GM12892 (cell line): ENCODE results near the gene TMEM54.

Source experiments
- POLR2A ChIP-seq: IDR thresholded peaks from 2 replicates; pipeline ENCODE4 v1.6.1; 2011; ENCODE audit warnings: low read depth, low read length, control low read depth
- POLR2AphosphoS5 ChIP-seq: IDR thresholded peaks from 2 replicates; pipeline ENCODE4 v1.6.1; 2011; ENCODE audit warnings: low read depth, low read length, control low read depth
- TAF1 ChIP-seq: IDR thresholded peaks from 2 replicates; pipeline ENCODE4 v1.6.1; 2011; ENCODE audit warnings: low read depth, mild to moderate bottlenecking, control low read depth, low read length, borderline replicate concordance

DNA sequence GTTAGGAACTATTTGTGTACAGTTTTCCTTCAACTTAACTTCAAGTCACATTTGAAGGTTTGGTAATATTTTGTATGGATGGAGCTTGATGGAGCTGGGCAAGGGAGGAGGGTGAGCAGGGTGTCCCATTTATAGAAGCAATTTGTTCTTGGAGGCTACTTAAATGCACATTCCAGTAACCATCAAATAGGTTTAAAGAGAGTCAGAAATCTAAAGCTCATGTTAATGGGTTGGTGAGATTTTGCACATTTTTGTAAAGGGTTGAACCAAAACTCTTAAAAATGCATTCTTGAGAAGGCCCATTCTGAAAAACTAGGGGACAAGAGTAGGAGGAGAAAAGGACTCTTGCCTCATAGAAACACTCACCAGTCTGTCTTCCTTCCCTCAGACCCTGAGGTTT is 40.6 kb downstream of the TMEM54 start:
- TF ChIP-seq TAF1 (no peak), POLR2AphosphoS5 (no peak), POLR2A (no peak)
